ENCODE measurements around the gene NADK. TPM values are rescaled to one million over a fixed set of nuclear protein-coding genes. Genes with fewer than 3 reads are reported as not detected.
A peak's percentile ranks its signal among the peaks of the same experiment; 100 is the strongest.

The NADK gene
- total and polyA plus RNA-seq, 9 donors: 21.8 to 76.0 (median 57.0) TPM

DNA sequence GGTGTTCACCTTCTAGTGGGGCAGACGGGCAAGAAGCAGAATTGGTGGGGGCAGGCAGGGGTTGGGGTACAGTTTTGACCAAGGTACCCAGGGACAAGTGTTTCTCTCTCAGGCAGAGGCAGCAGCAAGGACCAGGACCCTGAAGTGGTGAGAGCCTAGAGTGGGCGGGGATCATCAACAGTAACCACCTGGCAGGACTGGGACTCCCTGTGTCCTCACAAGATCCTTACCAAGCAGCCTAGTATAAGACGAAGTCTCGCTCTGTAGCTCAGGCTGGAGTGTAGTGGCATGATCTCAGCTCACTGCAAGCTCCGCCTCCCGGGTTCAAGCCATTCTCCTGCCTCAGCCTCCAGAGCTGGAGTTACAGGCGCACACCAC, 3.2 kb upstream of the NADK start:
- Histone ChIP-seq H3K4me3 (no peak overlapping the region), H3K27me3 (no peaks in the 10 kb centered on the region), H3K36me3 (no peaks in the 10 kb centered on the region), H3K9me3 (no peaks in the 10 kb centered on the region), H3K4me1 (ENCODE audit: insufficient read depth) (peaks cover 39% of the 10 kb centered on the region), H3K27ac (no peak overlapping the region)
- WGBS, 3 donors: 63 to 67% (median 65%) methylated on average over 7 of the region's 7 CpGs
- DNase-seq: no peak
- intact Hi-C loops (cut with DNase I): loop anchor here in 2 of 4 donors (5.0 to 10.0 kb wide), 2 partner anchors 113 to 126 kb away; partner anchors contain the start of gene GNB1 (in 1 of the 2)
- no peak for TF ChIP-seq POLR2A (IDR thresholded peaks at IDR 0.05)
- TF ChIP-seq, protein P1, sequence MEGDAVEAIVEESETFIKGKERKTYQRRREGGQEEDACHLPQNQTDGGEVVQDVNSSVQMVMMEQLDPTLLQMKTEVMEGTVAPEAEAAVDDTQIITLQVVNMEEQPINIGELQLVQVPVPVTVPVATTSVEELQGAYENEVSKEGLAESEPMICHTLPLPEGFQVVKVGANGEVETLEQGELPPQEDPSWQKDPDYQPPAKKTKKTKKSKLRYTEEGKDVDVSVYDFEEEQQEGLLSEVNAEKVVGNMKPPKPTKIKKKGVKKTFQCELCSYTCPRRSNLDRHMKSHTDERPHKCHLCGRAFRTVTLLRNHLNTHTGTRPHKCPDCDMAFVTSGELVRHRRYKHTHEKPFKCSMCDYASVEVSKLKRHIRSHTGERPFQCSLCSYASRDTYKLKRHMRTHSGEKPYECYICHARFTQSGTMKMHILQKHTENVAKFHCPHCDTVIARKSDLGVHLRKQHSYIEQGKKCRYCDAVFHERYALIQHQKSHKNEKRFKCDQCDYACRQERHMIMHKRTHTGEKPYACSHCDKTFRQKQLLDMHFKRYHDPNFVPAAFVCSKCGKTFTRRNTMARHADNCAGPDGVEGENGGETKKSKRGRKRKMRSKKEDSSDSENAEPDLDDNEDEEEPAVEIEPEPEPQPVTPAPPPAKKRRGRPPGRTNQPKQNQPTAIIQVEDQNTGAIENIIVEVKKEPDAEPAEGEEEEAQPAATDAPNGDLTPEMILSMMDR (IDR thresholded peaks at IDR 0.05): no peak

DNA sequence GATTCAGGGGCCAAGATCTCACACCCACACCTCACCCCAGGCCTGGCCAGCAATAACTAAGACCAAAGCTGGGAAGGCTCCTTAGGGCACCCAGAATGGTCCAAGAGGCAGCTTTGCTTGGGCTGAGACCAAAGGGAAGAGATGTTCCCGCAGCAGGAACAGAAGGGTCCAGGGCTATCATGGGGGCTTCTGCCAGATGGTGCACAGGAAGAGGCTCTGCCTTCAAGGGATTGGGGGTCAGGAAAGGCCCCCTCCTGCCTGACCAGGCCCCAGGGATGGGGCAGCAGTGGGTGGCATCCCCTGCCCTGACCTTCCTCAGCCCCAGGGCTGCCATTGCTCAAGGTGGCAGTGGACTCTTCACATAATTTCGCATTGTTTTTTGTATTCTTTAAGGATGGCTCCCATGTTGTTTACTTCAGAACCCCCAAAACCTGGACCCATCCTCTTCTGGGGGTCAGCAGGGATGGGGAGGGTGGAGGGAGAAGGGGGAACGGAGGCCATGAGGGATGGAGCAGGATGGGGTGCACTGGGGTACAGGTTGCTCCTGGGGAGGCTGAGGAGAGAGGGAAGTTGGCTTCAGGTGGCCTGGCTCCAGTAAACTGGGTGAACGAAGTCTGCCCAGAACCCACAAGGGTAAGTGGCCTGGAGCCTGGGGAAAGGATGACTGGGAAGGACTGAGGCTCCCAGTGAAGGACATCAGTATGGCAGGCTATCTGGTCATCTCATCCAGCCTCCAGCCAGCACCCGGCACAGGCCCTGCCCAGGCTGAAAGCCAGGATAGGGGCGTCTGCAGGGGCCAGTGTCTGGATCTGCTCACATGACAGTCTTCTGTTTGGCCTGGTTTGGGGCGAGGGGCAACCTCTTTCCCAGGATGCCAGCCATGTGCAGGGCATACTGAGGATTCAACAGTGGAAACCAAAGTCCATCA, 2.6 kb upstream of the NADK start:
- TF ChIP-seq EP300 (IDR thresholded peaks at IDR 0.05) (no peak), POLR2A (IDR thresholded peaks at IDR 0.05) (no peak)
- TF ChIP-seq, protein P1 (IDR thresholded peaks at IDR 0.05): no peak
- peak overlapping the region; percentile 16 to 19 for H3K27ac ChIP-seq
- WGBS, 3 donors: 63 to 66% (median 65%) methylated on average over 7 of the region's 7 CpGs
- no peaks in the 10 kb centered on the region for H3K36me3 ChIP-seq
- H3K4me3 ChIP-seq: no peak overlapping the region
- DNase-seq: peak in 1 of 5 donors; percentile 49
- peaks cover 44% of the 10 kb centered on the region for H3K4me1 ChIP-seq (ENCODE audit: insufficient read depth)
- H3K27me3 ChIP-seq: no peaks in the 10 kb centered on the region
- no peaks in the 10 kb centered on the region for H3K9me3 ChIP-seq
- intact Hi-C loops (cut with DNase I): loop anchor here in 2 of 4 donors (5.0 to 10.0 kb wide), 2 partner anchors 114 to 126 kb away; partner anchors contain the start of gene GNB1 (in 1 of the 2)

DNA sequence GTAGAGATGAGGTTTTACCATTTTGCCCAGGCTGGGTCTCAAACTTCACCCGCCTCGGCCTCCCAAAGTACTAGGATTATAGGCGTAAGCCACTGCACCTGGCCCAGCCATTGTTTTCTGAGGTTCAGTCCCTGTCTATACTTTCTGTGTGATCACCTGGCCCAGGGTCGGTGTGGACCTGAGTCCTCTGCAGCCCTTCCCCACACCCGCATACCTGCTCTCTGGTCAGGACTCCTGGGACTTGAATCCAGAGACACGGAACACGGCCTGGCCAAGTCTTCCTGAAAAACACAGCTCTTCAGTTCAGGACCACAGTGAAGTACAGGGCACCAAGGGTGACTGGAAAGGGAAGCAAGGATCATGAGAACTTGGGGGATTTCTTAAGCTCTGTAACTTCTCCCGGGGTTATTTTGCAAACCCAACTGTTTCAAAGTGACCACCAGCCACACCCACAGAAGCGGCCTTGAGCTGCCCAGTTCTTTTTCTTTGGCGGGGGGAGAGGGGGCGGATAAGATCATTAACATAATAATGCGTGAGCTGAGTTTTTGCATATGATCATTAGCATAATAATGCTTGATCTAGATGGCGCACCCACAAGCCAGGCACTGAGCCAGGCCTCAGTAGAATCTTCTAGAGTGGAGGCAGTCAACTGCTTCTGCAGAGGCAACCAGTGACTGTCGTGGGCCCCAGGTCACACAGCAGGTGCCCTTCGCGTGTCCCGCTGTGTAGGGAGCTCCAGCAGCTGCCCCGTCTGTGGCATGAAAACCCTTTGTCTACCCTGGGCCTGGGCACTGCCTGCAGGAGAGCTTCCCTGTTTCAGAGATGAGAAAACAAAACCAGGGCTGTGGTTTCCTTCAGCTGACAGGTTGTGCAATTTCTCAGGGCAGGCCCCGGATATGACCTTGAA, 1.7 kb upstream of the NADK start:
- Histone ChIP-seq H3K4me1 (ENCODE audit: insufficient read depth) (peaks cover 50% of the 10 kb centered on the region), H3K27me3 (no peaks in the 10 kb centered on the region), H3K9me3 (no peaks in the 10 kb centered on the region), H3K4me3 (no peak overlapping the region), H3K27ac (no peak overlapping the region), H3K36me3 (no peaks in the 10 kb centered on the region)
- peak in 4 of 5 donors; percentile 48 to 65 (median 53) for DNase-seq
- whole genome bisulfite sequencing, 3 donors: 39 to 51% (median 47%) methylated on average over 19 of the region's 19 CpGs
- TF ChIP-seq, protein P1 (IDR thresholded peaks at IDR 0.05): no peak
- TF ChIP-seq EP300 (IDR thresholded peaks at IDR 0.05): no peak
- no peak for TF ChIP-seq POLR2A (IDR thresholded peaks at IDR 0.05)
- intact Hi-C loops (cut with DNase I): loop anchor here in 3 of 4 donors (5.0 to 10.0 kb wide), 3 partner anchors 112 to 127 kb away; partner anchors contain the start of gene GNB1 (in 2 of the 3)

DNA sequence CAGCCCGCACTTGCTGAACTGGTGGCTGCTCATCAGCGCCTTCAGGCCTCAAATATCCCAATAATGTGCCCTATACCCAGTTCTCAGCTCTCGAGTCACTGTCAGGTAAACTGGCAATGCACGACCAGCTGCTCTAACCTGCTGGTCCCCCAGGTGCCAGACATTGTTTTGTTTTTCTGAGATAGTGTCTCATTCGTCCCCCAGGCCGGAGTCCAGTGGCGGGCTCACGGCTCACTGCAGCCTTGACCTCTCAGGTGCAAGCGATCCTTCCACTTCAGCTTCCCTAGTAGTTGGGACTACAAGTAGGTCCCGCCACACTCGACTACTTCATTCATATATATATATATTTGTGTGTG, 1.0 kb upstream of the NADK start:
- peak overlapping the region; percentile 74 for H3K4me3 ChIP-seq
- no peak for DNase-seq
- H3K9me3 ChIP-seq: no peaks in the 10 kb centered on the region
- peak overlapping the region in 1 of 2 donors; percentile 8 for H3K27ac ChIP-seq
- no peaks in the 10 kb centered on the region for H3K36me3 ChIP-seq
- TF ChIP-seq POLR2A (IDR thresholded peaks at IDR 0.05) (no peak), EP300 (IDR thresholded peaks at IDR 0.05) (no peak)
- TF ChIP-seq, protein P1 (IDR thresholded peaks at IDR 0.05): no peak
- H3K27me3 ChIP-seq: no peaks in the 10 kb centered on the region
- intact Hi-C loops (cut with DNase I): loop anchor here in 1 of 4 donors (5.0 kb wide), 1 partner anchor 113 kb away; the partner anchor contains the start of gene GNB1
- WGBS, 3 donors: 71 to 79% (median 75%) methylated on average over 11 of the region's 11 CpGs
- peaks cover 50% of the 10 kb centered on the region for H3K4me1 ChIP-seq (ENCODE audit: insufficient read depth)

All from ovary (tissue), 9 donors.